ENCODE data around the gene PDHB. TPM values are rescaled to one million over a fixed set of nuclear protein-coding genes. Genes with fewer than 3 reads are reported as not detected.

Gene PDHB
- total and polyA plus RNA-seq, 2 of the 13 experiments (the other 11 are each of a cell fraction or from before 2014, with no cell fraction given) = 108 to 153 TPM

DNA sequence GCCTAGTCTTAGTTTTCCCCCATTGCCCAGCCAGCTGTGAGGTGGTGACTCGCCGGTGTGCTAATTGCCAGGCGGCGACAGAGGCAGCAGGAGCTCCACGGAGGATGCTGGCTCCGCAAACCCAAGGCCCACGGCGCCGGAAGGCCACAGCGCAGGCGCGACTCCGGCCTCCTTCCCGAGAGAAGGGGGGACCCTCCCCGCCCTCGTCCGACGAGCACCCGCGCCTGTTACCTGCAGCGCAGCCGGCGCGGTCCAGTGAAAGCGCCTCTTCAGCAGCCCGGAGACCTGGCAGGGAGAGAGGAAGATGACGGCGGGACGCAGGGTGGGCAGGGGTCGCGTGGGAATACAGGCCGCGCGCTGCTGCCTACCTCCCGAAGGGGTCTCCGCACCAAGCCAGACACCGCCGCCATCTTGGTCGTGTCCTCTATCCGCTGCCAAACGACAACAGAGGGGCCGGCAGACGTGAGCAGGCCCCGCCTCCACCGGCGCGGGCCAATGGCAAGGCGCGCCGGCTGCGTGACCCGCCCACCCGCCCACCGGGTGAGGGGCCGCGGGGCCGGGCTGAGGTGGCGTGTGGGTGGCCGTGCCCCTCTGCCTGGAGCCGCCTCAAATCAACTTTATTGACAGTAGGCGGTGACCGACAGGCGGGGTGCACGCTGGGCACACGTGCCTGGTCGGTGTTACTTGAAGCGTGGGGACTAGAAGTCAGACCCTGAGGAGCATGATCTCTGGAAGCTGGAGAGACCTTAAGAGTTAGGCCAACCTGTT lies at the start of gene PDHB (continued):
- TF ChIP-seq, protein P1, sequence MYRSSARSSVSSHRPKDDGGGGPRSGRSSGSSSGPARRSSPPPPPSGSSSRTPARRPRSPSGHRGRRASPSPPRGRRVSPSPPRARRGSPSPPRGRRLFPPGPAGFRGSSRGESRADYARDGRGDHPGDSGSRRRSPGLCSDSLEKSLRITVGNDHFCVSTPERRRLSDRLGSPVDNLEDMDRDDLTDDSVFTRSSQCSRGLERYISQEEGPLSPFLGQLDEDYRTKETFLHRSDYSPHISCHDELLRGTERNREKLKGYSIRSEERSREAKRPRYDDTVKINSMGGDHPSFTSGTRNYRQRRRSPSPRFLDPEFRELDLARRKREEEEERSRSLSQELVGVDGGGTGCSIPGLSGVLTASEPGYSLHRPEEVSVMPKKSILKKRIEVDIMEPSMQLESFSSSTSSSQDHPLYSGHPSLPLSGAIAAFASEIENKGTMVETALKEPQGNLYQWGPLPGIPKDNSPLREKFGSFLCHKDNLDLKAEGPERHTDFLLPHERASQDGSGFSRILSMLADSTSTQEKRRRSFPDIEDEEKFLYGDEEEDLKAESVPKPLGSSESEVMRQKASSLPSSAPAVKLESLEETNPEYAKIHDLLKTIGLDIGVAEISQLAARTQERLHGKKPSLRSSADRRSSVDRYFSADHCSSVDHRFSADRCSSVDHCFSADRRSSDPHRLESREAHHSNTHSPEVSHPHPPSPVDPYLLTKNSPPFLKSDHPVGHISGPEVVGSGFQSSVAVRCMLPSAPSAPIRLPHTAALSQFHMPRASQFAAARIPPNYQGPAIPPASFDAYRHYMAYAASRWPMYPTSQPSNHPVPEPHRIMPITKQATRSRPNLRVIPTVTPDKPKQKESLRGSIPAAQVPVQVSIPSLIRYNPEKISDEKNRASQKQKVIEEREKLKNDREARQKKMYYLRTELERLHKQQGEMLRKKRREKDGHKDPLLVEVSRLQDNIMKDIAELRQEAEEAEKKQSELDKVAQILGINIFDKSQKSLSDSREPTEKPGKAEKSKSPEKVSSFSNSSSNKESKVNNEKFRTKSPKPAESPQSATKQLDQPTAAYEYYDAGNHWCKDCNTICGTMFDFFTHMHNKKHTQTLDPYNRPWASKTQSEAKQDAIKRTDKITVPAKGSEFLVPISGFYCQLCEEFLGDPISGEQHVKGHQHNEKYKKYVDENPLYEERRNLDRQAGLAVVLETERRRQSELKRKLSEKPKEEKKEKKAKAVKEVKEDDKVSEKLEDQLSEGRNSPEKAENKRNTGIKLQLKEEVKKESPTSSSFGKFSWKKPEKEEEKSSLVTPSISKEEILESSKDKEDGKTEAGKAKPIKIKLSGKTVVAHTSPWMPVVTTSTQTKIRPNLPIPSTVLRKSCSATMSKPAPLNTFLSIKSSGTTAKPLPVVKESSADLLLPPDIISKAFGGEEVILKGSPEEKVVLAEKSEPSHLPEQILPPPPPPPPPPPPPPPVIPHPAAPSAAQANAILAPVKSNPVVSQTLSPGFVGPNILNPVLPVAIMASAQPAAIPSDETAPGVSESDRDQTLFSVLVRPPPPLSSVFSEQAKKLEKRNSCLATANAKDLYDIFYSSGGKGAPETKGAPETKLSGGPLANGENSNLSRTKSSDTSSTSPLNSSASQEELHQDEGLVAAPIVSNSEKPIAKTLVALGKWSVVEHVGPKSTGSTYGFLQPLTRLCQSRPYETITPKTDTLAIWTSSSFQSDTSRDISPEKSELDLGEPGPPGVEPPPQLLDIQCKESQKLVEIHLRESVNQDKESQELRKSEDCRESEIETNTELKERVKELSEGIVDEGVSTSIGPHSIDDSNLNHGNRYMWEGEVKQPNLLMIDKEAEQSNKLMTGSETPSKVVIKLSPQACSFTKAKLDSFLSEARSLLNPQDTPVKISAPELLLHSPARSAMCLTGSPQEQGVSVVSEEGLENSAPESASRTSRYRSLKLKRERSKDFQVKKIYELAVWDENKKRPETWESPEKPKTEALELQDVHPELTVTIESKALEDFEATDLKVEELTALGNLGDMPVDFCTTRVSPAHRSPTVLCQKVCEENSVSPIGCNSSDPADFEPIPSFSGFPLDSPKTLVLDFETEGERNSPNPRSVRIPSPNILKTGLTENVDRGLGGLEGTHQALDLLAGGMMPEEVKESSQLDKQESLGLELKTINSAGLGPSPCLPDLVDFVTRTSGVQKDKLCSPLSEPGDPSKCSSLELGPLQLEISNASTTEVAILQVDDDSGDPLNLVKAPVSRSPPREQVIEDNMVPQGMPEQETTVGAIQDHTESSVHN (CRISPR knock-in tag; IDR thresholded peaks at IDR 0.05) = no peak
- TF ChIP-seq ZNF510 (CRISPR knock-in tag; IDR thresholded peaks at IDR 0.05; ENCODE audit: low read depth) = peak; percentile 85; the same call in 1 of the 2 replicates
- no peak for TF ChIP-seq ZNF550 (CRISPR knock-in tag; IDR thresholded peaks at IDR 0.05; ENCODE audit: borderline replicate concordance)
- no peak for TF ChIP-seq ZC3H4 (CRISPR knock-in tag; IDR thresholded peaks at IDR 0.05; ENCODE audit: borderline replicate concordance)
- TF ChIP-seq ZNF468 (CRISPR knock-in tag; IDR thresholded peaks at IDR 0.05) = peak; percentile 68; the same call in 1 of the 2 replicates
- TF ChIP-seq ESRRA (CRISPR knock-in tag; IDR thresholded peaks at IDR 0.05; ENCODE audit: low read depth) = no peak
- peak; percentile 94 for TF ChIP-seq ZNF891 (CRISPR knock-in tag; IDR thresholded peaks at IDR 0.05)
- TF ChIP-seq, protein P2, sequence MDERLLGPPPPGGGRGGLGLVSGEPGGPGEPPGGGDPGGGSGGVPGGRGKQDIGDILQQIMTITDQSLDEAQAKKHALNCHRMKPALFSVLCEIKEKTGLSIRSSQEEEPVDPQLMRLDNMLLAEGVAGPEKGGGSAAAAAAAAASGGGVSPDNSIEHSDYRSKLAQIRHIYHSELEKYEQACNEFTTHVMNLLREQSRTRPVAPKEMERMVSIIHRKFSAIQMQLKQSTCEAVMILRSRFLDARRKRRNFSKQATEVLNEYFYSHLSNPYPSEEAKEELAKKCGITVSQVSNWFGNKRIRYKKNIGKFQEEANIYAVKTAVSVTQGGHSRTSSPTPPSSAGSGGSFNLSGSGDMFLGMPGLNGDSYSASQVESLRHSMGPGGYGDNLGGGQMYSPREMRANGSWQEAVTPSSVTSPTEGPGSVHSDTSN (CRISPR knock-in tag; IDR thresholded peaks at IDR 0.05) = peak; percentile 75
- peak; percentile 49; the same call in 1 of the 2 replicates for TF ChIP-seq ARHGAP35 (CRISPR knock-in tag; IDR thresholded peaks at IDR 0.05; ENCODE audit: borderline replicate concordance)
- TF ChIP-seq SP140L (CRISPR knock-in tag; IDR thresholded peaks at IDR 0.05; ENCODE audit: borderline replicate concordance) = 0 out of 2 replicates have a peak, but pooled peaks have one; percentile 62
- TF ChIP-seq, protein P3, sequence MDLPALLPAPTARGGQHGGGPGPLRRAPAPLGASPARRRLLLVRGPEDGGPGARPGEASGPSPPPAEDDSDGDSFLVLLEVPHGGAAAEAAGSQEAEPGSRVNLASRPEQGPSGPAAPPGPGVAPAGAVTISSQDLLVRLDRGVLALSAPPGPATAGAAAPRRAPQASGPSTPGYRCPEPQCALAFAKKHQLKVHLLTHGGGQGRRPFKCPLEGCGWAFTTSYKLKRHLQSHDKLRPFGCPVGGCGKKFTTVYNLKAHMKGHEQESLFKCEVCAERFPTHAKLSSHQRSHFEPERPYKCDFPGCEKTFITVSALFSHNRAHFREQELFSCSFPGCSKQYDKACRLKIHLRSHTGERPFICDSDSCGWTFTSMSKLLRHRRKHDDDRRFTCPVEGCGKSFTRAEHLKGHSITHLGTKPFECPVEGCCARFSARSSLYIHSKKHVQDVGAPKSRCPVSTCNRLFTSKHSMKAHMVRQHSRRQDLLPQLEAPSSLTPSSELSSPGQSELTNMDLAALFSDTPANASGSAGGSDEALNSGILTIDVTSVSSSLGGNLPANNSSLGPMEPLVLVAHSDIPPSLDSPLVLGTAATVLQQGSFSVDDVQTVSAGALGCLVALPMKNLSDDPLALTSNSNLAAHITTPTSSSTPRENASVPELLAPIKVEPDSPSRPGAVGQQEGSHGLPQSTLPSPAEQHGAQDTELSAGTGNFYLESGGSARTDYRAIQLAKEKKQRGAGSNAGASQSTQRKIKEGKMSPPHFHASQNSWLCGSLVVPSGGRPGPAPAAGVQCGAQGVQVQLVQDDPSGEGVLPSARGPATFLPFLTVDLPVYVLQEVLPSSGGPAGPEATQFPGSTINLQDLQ (CRISPR knock-in tag; IDR thresholded peaks at IDR 0.05) = 0 out of 2 replicates have a peak, but pooled peaks have one; percentile 35
- TF ChIP-seq CBX2 (IDR thresholded peaks at IDR 0.05; ENCODE audit: low read depth, low read length) = no peak
- no peak for TF ChIP-seq CBX2 (CRISPR knock-in tag; IDR thresholded peaks at IDR 0.05; ENCODE audit: low read depth)
- no peak for TF ChIP-seq CENPX (CRISPR knock-in tag; IDR thresholded peaks at IDR 0.05)
- TF ChIP-seq ZFP62 (CRISPR knock-in tag; IDR thresholded peaks at IDR 0.05) = no peak
- TF ChIP-seq SRSF9 (IDR thresholded peaks at IDR 0.05; ENCODE audit: borderline replicate concordance, insufficient read depth, low read depth, low read length, poor library complexity, severe bottlenecking) = no peak
- TF ChIP-seq BRD4 (CRISPR knock-in tag; IDR thresholded peaks at IDR 0.05) = peak; percentile 91

All from HepG2 (cell line).